A549 (cell line): ENCODE measurements around the gene PITPNC1. TPM values are rescaled to one million over a fixed set of nuclear protein-coding genes. Genes with fewer than 3 reads are reported as not detected.

Experiments used
- ATAC-seq, 2 experiments: fragments of 200-7000 bp in 1 of 2; fragments of >200 bp in 1 of 2; cut with Nextera tagmentation in 1 of 2; cut with Tn5 transposase in 1 of 2; 3 replicates each; pipeline versions ENCODE4 v1.8.0 to v1.9.1; 2018 to 2020; ENCODE audit warnings: mild to moderate bottlenecking in 1 of 2, moderate library complexity in 1 of 2
- CTCF ChIA-PET: fragments of 300-600 bp; sonication (Branson Sonifier 250); formaldehyde crosslinking; extraction: SDS; loops from one replicate; lab custom pipeline; 2021; ENCODE audit warnings: antibody characterized with exemption, inconsistent platforms; lab: Yijun Ruan, JAX
- POLR2A ChIA-PET: fragments of 350-600 bp; formaldehyde crosslinking; extraction: SDS; loops from one replicate; lab custom pipeline; 2021; ENCODE audit warnings: antibody characterized with exemption, inconsistent platforms; lab: Yijun Ruan, JAX
- DNase-seq, 2 experiments: peaks; one replicate each; pipeline versions ENCODE4 v3.0.0 to v3.0.0-alpha.2; 2011 to 2016; ENCODE audit warnings: low read depth in 1 of 2, low spot score in 1 of 2
- FAIRE-seq: peaks from 2 replicates; lab custom pipeline; 2011; peaks lifted over from hg19 to GRCh38; lab: Jason Lieb, UNC
- H3K27ac ChIP-seq, 2 experiments: fragments of >200 bp; sonication (Bioruptor Twin); formaldehyde crosslinking; 3 replicates each; pipeline ENCODE4 v1.5.1; 2016 to 2017
- H3K4me1 ChIP-seq: fragments of >200 bp; sonication (Bioruptor Twin); formaldehyde crosslinking; 3 replicates; pipeline ENCODE4 v1.6.1; 2016
- H3K4me2 ChIP-seq: fragments of >200 bp; sonication (Bioruptor Twin); formaldehyde crosslinking; 3 replicates; pipeline ENCODE4 v1.6.1; 2016
- H3K4me3 ChIP-seq: fragments of >200 bp; sonication (Bioruptor Twin); formaldehyde crosslinking; 3 replicates; pipeline ENCODE4 v1.5.1; 2016
- H3K9me3 ChIP-seq: fragments of >200 bp; sonication (Bioruptor Twin); formaldehyde crosslinking; 3 replicates; pipeline ENCODE4 v1.6.1; 2016
- CBX2 ChIP-seq: fragments of 200-600 bp; sonication (generic); IDR thresholded peaks from 2 replicates; pipeline ENCODE4 v1.6.1; 2016; ENCODE audit warnings: low read depth, mild to moderate bottlenecking, borderline replicate concordance
- CBX8 ChIP-seq: fragments of 200-600 bp; sonication (generic); IDR thresholded peaks from 2 replicates; pipeline ENCODE4 v1.6.1; 2016
- CEBPB ChIP-seq, 2 experiments: fragments of >200 bp in 1 of 2; sonication (Bioruptor Twin) in 1 of 2; formaldehyde crosslinking in 1 of 2; IDR thresholded peaks; 2 replicates each; pipeline ENCODE4 v1.6.1; 2012 to 2016
- E2F6 ChIP-seq: IDR thresholded peaks from 2 replicates; pipeline ENCODE4 v1.6.1; 2012; ENCODE audit warnings: low read depth, borderline replicate concordance
- FOSL2 ChIP-seq, 2 experiments: fragments of 450-650 bp in 1 of 2; fragments of >200 bp in 1 of 2; sonication (Bioruptor Twin) in 1 of 2; formaldehyde crosslinking; IDR thresholded peaks; 2 replicates each; pipeline versions ENCODE4 v1.5.0 to v1.6.1; 2016 to 2020; ENCODE audit warnings: mild to moderate bottlenecking in 1 of 2, moderate library complexity in 1 of 2
- JUNB ChIP-seq: fragments of >200 bp; sonication (Bioruptor Twin); formaldehyde crosslinking; IDR thresholded peaks from 2 replicates; pipeline ENCODE4 v1.6.1; 2016
- KDM5A ChIP-seq: fragments of 200-600 bp; sonication (generic); IDR thresholded peaks from 2 replicates; pipeline ENCODE4 v1.6.1; 2016; ENCODE audit warnings: antibody characterized with exemption, mild to moderate bottlenecking
- POLR2AphosphoS2 ChIP-seq: conservative IDR thresholded peaks from 2 replicates; pipeline ENCODE4 v1.6.1; 2012; ENCODE audit warnings: low read length, improper control_type of control experiment, inconsistent platforms
- RAD21 ChIP-seq, 2 experiments: fragments of >200 bp in 1 of 2; sonication (Bioruptor Twin) in 1 of 2; formaldehyde crosslinking in 1 of 2; IDR thresholded peaks in 1 of 2; conservative IDR thresholded peaks in 1 of 2; 2 replicates in 1 of 2; 3 replicates in 1 of 2; pipeline ENCODE4 v1.6.1; 2012 to 2018; ENCODE audit warnings: inconsistent platforms in 1 of 2
- RARB ChIP-seq: fragments of 250-450 bp; sonication (Bioruptor Pico); IDR thresholded peaks from 2 replicates; pipeline ENCODE4 v1.8.0; 2021; ENCODE audit warnings: mild to moderate bottlenecking, moderate library complexity
- RCOR1 ChIP-seq: fragments of 150-350 bp; IDR thresholded peaks from 2 replicates; pipeline ENCODE4 v1.6.1; 2014; ENCODE audit warnings: antibody characterized with exemption, low read length, low read depth
- RFX5 ChIP-seq: fragments of 450-650 bp; IDR thresholded peaks from 2 replicates; pipeline ENCODE4 v1.7.1; 2014; ENCODE audit warnings: antibody characterized with exemption, mild to moderate bottlenecking, moderate library complexity
- SMC3 ChIP-seq: fragments of >200 bp; sonication (Bioruptor Twin); formaldehyde crosslinking; IDR thresholded peaks from 3 replicates; pipeline ENCODE4 v1.6.1; 2018; ENCODE audit warnings: inconsistent platforms
- SREBF2 ChIP-seq: fragments of 450-650 bp; IDR thresholded peaks from 2 replicates; pipeline ENCODE4 v1.6.1; 2014; ENCODE audit warnings: mild to moderate bottlenecking, moderate library complexity
- USF2 ChIP-seq: fragments of 450-650 bp; IDR thresholded peaks from 2 replicates; pipeline ENCODE4 v1.6.1; 2014; ENCODE audit warnings: antibody characterized with exemption
- ZFP36 ChIP-seq: fragments of 450-650 bp; IDR thresholded peaks from 2 replicates; pipeline ENCODE4 v1.6.1; 2014; ENCODE audit warnings: borderline replicate concordance; ENCODE audit not compliant: partially characterized antibody
- WGBS: methylation state at CpG from one replicate; pipeline ENCODE4 v1.1.6; 2017; ENCODE audit errors: missing lambda C conversion rate; 5-methylcytosine and 5-hydroxymethylcytosine counted together
- polyA plus RNA-seq, 4 experiments: library from polyadenylated mRNA; depleted of rRNA in 3 of 4; stranded (reverse); fragments of >200 nt; fragmentation: RNase III in 1 of 4; extraction: RNeasy Plus Mini Kit Qiagen cat#74134 plus additional on column Dnase treatment in 1 of 4; gene quantifications; 2 replicates in 3 of 4; 3 replicates in 1 of 4; pipeline ENCODE4 v1.2.3, GENCODE V29; 2011 to 2017
- TF ChIP-seq, protein P1 (sequence below): fragments of 250-450 bp; sonication (Bioruptor Pico); IDR thresholded peaks from 2 replicates; pipeline ENCODE4 v1.5.0; 2021; ENCODE audit warnings: mild to moderate bottlenecking, moderate library complexity, borderline replicate concordance
- TF ChIP-seq, protein P2 (sequence below): fragments of >200 bp; sonication (Bioruptor Twin); formaldehyde crosslinking; IDR thresholded peaks from 3 replicates; pipeline ENCODE4 v1.5.1; 2016
- TF ChIP-seq, protein P3 (sequence below): fragments of 200-600 bp; sonication (generic); IDR thresholded peaks from 2 replicates; pipeline ENCODE4 v1.6.1; 2016; ENCODE audit warnings: antibody characterized with exemption, mild to moderate bottlenecking, moderate library complexity
- TF ChIP-seq, protein P4 (sequence below): IDR thresholded peaks from 2 replicates; pipeline ENCODE4 v1.6.1; 2012

Gene PITPNC1
- polyA plus RNA-seq, 2 of the 4 experiments (the other 2 are of a cell fraction) = 3.7 to 11.2 TPM

DNA sequence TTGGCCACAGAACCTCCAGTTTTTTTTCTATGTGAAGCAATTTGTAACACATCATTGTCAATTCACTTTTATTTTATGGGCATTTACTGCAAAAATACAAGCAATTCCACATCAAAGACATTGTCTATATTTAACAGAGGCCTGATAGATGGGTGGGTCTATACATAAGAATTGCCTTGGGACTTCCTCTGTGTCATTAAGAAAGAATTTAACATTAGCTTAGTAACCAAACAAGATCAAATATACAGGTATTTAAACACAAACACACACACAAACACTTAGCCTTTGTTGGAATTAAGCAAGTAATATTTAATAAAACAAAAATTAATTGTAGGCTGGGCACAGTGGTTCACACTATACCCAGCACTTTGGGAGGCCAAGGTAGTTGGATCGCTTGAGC is 4.3 kb upstream of the PITPNC1 start:
- Histone ChIP-seq H3K9me3 (no peaks in the 10 kb centered on the region), H3K4me1 (peaks cover 10% of the 10 kb centered on the region; the same call in 2 of the 3 replicates), H3K4me2 (no peak overlapping the region), H3K4me3 (no peak overlapping the region), H3K27ac (no peak overlapping the region)
- FAIRE-seq = no peak
- no peak for ATAC-seq
- TF ChIP-seq, protein P1, sequence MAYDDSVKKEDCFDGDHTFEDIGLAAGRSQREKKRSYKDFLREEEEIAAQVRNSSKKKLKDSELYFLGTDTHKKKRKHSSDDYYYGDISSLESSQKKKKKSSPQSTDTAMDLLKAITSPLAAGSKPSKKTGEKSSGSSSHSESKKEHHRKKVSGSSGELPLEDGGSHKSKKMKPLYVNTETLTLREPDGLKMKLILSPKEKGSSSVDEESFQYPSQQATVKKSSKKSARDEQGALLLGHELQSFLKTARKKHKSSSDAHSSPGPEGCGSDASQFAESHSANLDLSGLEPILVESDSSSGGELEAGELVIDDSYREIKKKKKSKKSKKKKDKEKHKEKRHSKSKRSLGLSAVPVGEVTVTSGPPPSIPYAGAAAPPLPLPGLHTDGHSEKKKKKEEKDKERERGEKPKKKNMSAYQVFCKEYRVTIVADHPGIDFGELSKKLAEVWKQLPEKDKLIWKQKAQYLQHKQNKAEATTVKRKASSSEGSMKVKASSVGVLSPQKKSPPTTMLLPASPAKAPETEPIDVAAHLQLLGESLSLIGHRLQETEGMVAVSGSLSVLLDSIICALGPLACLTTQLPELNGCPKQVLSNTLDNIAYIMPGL = no peak
- TF ChIP-seq ZFP36 (no peak), E2F6 (no peak), JUNB (no peak), RCOR1 (no peak), CBX8 (no peak), SREBF2 (no peak)
- ChIA-PET POLR2A (no interaction called here), CTCF (interaction anchor here (1.1 to 22.8 kb wide), 12 partner anchors 8 to 341 kb away, joined by 3 to 323 read pairs (median 9); partner anchors contain the start of gene PSMD12)
- DNase-seq = no peak
- 79% methylated on average over 1 of the region's 1 CpG for WGBS

DNA sequence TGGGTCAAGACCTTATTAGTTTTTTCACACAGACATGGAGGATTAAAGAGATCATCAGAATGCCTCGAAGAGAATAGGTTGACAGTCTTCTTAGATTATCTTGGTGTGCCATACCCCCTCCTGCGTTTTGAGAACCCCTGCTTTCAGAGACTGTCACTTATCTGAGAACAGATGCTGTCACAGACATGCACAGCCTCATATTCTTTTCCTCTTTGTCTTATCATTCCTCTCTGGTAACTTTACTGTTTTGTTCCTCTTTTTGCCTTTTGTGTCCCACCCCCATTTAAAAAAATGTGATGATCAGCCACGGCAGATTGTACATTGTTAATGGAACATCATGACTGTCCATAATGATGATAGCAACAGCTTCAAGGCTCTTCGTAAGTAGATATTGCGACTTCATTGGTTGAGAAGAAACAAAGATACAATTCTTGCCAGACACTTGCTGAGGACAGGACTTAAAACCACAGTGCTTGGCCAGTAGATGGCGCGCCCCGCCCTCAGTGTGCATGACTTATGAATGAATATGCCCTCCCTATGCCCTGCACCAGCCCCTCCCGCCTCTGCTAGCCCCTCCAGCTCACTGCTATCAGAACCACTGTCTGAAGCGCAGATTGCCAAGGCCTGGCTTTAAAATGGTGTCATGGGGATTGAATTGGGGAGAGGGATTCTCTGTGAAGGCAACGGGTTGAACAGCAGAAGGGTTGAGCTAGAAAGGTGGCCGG is 2.6 kb upstream of the PITPNC1 start:
- Histone ChIP-seq H3K9me3 (no peaks in the 10 kb centered on the region; the same call in 2 of the 3 replicates), H3K4me1 (peaks cover 14% of the 10 kb centered on the region; the same call in 2 of the 3 replicates), H3K4me2 (peak overlapping the region; percentile 64), H3K4me3 (no peak overlapping the region), H3K27ac (no peak overlapping the region)
- peak; percentile 84 for FAIRE-seq
- ChIA-PET CTCF (interaction anchor here (0.5 to 22.8 kb wide), 85 partner anchors 9 to 517 kb away, joined by 3 to 323 read pairs (median 5); partner anchors contain the start of genes NOL11 and PSMD12), POLR2A (no interaction called here)
- DNase-seq = peak; percentile 87 to 91
- WGBS = 11% methylated on average over 12 of the region's 12 CpGs
- peak; percentile 49 to 80; a peak in 5 of 6 replicates for ATAC-seq
- TF ChIP-seq, protein P2, sequence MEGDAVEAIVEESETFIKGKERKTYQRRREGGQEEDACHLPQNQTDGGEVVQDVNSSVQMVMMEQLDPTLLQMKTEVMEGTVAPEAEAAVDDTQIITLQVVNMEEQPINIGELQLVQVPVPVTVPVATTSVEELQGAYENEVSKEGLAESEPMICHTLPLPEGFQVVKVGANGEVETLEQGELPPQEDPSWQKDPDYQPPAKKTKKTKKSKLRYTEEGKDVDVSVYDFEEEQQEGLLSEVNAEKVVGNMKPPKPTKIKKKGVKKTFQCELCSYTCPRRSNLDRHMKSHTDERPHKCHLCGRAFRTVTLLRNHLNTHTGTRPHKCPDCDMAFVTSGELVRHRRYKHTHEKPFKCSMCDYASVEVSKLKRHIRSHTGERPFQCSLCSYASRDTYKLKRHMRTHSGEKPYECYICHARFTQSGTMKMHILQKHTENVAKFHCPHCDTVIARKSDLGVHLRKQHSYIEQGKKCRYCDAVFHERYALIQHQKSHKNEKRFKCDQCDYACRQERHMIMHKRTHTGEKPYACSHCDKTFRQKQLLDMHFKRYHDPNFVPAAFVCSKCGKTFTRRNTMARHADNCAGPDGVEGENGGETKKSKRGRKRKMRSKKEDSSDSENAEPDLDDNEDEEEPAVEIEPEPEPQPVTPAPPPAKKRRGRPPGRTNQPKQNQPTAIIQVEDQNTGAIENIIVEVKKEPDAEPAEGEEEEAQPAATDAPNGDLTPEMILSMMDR = peak; percentile 98
- no peak for TF ChIP-seq POLR2AphosphoS2
- TF ChIP-seq, protein P3, sequence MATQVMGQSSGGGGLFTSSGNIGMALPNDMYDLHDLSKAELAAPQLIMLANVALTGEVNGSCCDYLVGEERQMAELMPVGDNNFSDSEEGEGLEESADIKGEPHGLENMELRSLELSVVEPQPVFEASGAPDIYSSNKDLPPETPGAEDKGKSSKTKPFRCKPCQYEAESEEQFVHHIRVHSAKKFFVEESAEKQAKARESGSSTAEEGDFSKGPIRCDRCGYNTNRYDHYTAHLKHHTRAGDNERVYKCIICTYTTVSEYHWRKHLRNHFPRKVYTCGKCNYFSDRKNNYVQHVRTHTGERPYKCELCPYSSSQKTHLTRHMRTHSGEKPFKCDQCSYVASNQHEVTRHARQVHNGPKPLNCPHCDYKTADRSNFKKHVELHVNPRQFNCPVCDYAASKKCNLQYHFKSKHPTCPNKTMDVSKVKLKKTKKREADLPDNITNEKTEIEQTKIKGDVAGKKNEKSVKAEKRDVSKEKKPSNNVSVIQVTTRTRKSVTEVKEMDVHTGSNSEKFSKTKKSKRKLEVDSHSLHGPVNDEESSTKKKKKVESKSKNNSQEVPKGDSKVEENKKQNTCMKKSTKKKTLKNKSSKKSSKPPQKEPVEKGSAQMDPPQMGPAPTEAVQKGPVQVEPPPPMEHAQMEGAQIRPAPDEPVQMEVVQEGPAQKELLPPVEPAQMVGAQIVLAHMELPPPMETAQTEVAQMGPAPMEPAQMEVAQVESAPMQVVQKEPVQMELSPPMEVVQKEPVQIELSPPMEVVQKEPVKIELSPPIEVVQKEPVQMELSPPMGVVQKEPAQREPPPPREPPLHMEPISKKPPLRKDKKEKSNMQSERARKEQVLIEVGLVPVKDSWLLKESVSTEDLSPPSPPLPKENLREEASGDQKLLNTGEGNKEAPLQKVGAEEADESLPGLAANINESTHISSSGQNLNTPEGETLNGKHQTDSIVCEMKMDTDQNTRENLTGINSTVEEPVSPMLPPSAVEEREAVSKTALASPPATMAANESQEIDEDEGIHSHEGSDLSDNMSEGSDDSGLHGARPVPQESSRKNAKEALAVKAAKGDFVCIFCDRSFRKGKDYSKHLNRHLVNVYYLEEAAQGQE = no peak
- TF ChIP-seq SMC3 = peak; percentile 79
- no peak for TF ChIP-seq USF2
- TF ChIP-seq FOSL2 (IDR thresholded peaks at IDR 0.05) = no peak
- no peak for TF ChIP-seq FOSL2 (CRISPR knock-in tag; IDR thresholded peaks at IDR 0.05)
- no peak for TF ChIP-seq CEBPB (IDR thresholded peaks at IDR 0.05)
- TF ChIP-seq KDM5A = 0 out of 2 replicates have a peak, but pooled peaks have one; percentile 29
- TF ChIP-seq CBX2 = no peak
- peak; percentile 94 to 96 for TF ChIP-seq RAD21 (conservative IDR thresholded peaks at IDR 0.05 in 1 of 2, IDR thresholded peaks at IDR 0.05 in 1 of 2)
- TF ChIP-seq RARB (CRISPR knock-in tag) = no peak
- TF ChIP-seq RFX5 = 0 out of 2 replicates have a peak, but pooled peaks have one; percentile 24
- TF ChIP-seq, protein P4, sequence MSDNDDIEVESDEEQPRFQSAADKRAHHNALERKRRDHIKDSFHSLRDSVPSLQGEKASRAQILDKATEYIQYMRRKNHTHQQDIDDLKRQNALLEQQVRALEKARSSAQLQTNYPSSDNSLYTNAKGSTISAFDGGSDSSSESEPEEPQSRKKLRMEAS = no peak
